HG03469 (cell line): ENCODE data around the gene CTCF.
"Not testable (repeated sequence)": the region's sequence is repeated elsewhere in the genome, so short reads cannot be mapped to it uniquely, and the experiment has no call there.

Experiments
- ATAC-seq: cut with Tn5 transposase; IDR thresholded peaks from one replicate; pipeline ENCODE4 v1.9.1; 2021; ENCODE audit warnings: mild to moderate bottlenecking, moderate library complexity, moderate number of reproducible peaks; ENCODE audit not compliant: unreplicated experiment

The CTCF gene, protein sequence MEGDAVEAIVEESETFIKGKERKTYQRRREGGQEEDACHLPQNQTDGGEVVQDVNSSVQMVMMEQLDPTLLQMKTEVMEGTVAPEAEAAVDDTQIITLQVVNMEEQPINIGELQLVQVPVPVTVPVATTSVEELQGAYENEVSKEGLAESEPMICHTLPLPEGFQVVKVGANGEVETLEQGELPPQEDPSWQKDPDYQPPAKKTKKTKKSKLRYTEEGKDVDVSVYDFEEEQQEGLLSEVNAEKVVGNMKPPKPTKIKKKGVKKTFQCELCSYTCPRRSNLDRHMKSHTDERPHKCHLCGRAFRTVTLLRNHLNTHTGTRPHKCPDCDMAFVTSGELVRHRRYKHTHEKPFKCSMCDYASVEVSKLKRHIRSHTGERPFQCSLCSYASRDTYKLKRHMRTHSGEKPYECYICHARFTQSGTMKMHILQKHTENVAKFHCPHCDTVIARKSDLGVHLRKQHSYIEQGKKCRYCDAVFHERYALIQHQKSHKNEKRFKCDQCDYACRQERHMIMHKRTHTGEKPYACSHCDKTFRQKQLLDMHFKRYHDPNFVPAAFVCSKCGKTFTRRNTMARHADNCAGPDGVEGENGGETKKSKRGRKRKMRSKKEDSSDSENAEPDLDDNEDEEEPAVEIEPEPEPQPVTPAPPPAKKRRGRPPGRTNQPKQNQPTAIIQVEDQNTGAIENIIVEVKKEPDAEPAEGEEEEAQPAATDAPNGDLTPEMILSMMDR

GRCh38 chr16:67562526-67562917, at the start of gene CTCF:
TSS of gene CTCF (plus strand) at chr16:67562526. CDS start at chr16:67610833, 48,307 bp downstream.
- ATAC-seq = peak; percentile 22

- ATAC-seq = not testable (repeated sequence)
Observed at GRCh38 chr16:67513892-67514291, 48.4 kb upstream of the CTCF start.

GRCh38 chr16:67514382-67514828, 47.9 kb upstream of the CTCF start:
- no peak for ATAC-seq

GRCh38 chr16:67516296-67517154, 45.8 kb upstream of the CTCF start:
- ATAC-seq = no peak

- ATAC-seq = no peak
Observed at GRCh38 chr16:67517155-67517445, 45.2 kb upstream of the CTCF start.

DNA sequence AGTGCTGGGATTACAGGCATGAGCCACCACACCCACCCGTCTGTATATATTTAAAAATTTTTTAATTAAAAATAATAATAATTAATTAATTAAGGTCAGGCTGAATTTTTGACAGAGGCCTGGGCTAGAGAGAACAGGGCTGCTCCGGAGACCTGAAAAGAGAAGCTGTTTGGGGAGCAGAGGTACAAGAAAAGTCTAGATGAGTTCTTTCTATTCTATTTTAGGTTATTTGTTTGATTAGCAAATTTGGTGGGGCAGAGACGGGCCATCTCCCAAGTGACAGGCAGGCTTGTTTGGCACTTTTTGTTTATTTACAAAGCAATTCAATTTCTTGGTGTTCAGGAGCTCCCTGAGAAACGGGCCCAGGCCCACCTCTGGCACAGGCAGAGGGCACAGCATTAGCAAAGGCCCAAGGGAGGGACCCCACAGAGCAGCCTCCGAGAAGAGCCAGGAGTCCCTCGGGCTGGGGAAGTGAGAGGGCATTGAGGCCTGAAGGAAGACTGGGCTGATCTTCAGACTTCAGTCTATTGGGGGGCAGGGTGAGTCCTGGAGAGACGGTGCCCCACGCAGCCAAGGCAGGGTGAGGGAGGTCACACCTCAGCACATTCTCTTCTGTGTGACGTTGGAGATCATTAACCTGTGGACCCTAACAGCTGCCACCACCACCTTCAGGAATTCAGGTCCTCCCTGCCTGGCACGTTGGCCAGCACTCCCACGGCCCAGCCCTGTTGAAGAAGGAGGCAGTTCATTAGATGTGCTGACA, 44.5 kb upstream of the CTCF start:
- ATAC-seq = no peak

DNA sequence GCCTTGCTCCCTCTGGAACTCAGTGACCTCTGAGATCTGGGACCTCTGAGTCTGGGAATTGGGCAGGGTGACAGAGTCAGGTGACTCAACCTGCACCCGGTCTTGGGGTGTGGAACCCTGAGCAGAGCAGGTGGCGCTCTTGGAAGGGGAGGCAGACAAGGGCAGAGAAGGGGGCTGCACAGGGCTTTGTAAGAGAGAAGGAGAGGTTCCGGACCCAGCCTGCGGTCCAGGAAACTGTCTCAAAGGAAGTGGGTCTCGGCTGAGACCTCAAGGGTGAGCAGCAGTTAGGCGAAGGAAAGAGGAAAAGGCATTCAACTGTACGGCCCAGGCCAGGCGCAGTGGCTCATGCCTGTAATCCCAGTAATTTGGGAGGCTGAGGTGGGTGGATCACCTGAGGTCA, 43.6 kb upstream of the CTCF start:
- ATAC-seq = no peak

DNA sequence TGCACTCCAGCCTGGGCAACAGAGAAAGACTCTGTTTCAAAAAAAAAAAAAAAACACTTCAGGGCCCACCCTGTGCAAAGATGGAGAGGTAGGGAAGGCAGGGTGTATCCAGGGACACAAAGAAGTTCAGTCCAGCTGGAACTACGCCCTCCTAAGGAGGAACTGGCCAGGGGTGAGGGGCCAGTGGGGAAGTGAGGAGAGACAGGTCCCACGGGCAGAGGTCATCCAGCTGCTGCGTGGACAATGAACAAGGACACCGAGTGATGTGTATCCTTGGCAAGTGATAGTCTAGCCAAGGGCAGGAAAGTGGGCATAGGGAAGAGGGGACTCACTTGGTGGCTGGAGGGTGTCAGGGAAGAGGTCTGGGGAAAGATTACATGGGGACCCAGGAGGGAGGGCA, 43.1 kb upstream of the CTCF start:
- ATAC-seq = no peak

DNA sequence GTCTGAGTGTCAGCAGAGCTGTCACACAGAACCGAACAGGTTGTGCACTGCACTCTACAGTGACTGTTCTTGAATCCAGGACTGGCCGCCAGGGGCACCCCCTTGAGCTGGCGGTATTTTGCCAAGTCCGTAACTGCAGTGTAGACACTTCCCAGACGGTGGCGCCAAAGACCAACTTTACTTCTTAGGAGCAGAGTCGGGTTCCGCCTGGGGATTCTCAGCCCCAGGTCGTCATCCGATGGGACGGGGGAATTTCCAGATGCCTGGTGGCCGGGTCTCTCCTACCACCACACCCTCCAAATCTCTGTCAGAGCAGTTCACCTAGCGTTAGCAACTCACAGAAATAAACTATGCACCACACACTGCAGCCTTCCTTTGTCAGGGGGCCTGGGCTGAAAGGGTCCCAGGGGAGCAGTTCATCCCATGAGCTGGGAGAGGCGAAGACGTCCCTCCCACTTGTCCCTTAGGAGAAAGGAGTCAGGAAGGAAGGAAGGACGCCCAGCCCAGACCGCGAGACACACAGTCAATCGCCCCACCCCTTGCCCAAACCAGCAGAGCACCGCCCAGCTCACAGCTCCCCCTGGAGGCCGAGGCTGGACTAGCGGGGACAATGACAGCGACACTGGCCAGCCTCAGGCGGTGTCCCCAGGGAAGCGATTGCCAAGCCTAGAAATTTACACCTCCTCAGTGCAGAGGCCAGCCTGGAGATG, 41.1 kb upstream of the CTCF start:
- peak; percentile 45 for ATAC-seq

- ATAC-seq = no peak
Observed at GRCh38 chr16:67525176-67525860, 37.0 kb upstream of the CTCF start.

- no peak for ATAC-seq
Observed at GRCh38 chr16:67526149-67526791, 36.1 kb upstream of the CTCF start.

DNA sequence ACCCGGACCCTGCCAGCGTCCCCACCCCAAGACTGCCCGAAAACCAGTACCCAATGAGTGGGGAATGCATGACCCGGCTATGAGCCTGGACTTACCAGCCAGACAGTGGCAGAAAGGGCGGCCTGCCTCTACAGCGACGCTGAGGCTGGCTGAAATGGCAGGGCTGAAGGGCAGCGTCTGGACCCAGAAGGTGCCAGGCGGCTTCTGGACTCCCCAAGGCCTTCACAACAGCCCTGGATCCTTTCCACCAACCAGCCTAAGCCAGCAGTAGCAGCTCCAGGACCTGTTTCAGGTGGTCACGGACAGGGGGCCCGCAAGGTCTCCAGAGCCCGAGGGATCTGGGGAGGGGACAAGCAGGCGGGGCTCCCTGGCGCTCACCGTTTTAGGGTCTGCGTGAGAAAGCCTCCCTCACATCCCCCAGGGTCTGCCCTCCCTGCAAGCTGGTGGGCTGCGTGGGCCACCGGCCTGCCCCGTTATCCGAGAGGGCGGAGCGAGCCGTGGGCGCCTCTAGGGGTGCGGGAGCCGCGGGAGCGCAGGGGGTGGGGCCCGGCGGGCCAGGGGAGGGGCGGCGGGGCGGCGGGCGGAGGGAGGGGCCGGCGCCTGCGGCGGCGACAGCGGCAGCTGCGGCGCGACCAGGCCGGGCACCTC, 34.0 kb upstream of the CTCF start, which contains the start of gene RIPOR1:
TSS of gene RIPOR1 (plus strand) at position 608 of the 648 bp plus-strand sequence. CDS start 9,618 bp downstream, outside the sequence.
- ATAC-seq = no peak

GRCh38 chr16:67528870-67529581, 33.3 kb upstream of the CTCF start:
- no peak for ATAC-seq

- no peak for ATAC-seq
Observed at GRCh38 chr16:67529582-67530012, 32.7 kb upstream of the CTCF start.

DNA sequence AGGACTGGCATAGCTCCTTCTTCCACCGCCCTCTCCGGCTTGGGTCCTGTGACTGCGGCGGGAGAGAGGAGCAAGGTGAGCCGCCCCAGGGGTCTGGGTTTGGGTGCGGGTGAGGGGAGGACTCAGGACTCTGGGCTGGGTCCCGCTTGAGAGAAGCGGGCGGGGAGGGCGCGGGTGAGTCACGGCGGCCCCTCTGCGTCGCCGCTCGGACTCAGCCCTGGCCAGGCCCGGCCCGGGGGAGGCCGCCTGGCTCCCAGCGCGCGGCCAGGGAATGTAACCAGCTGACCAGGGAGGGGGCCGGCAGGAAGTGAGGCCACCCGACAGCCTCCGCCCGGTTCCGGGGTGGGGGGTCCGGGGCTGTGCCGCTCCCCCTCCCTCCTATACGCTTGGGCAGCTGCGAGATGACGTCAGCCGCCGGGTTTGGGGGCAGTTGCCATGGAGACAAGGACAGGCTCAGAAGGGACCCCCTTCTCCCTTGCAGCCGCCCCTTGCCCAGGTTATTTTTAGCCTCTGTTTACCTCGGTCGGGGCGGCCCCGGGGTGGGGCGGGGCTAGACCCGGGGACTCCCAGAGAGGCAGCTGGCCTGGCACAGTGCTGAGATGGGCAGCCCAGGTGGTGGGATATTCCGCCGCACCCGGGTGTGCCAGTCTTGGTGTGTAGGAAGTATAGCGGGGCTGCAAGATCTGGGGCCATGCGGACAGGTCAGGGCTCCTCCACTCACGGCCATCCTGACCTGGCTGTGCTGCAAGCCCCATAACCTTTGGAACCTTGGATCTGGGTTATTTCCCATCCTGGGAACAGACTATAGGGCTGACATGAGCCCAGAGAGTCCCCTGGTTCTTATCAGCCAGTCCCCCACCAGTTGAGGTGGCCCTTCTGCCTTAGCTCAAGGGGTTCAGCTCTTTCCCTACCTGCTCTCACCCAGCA, 32.0 kb upstream of the CTCF start:
- no peak for ATAC-seq

GRCh38 chr16:67531247-67531646, 31.1 kb upstream of the CTCF start:
- no peak for ATAC-seq
